ENCODE measurements around the gene FBN1. TPM values are rescaled to one million over a fixed set of nuclear protein-coding genes. Genes with fewer than 3 reads are reported as not detected.

FBN1 gene
- total RNA-seq, 1 donor from 2014 or later: 0.80 TPM

GRCh38 chr15:48603123-48603500 is 42.4 kb downstream of the FBN1 start:
- intact Hi-C loops (cut with micrococcal nuclease): no loop called here
- Mint-ChIP-seq H3K4me1 (ENCODE audit: low read depth) (no peaks in the 10 kb centered on the region), H3K36me3 (ENCODE audit: low read depth) (no peaks in the 10 kb centered on the region), H3K27me3 (ENCODE audit: low read depth) (peaks cover 5% of the 10 kb centered on the region), H3K27ac (no peak overlapping the region), H3K4me3 (ENCODE audit: low read depth) (no peak overlapping the region), H3K9me3 (no peaks in the 10 kb centered on the region)
- DNase-seq (ENCODE audit: low spot score): no peak

GRCh38 chr15:48602358-48603122 is 43.0 kb downstream of the FBN1 start:
- H3K27me3 Mint-ChIP-seq (ENCODE audit: low read depth): peaks cover 5% of the 10 kb centered on the region
- no peaks in the 10 kb centered on the region for H3K9me3 Mint-ChIP-seq
- no peaks in the 10 kb centered on the region for H3K4me1 Mint-ChIP-seq (ENCODE audit: low read depth)
- DNase-seq (ENCODE audit: low spot score): no peak
- no peak overlapping the region for H3K27ac Mint-ChIP-seq
- H3K4me3 Mint-ChIP-seq (ENCODE audit: low read depth): no peak overlapping the region
- no peaks in the 10 kb centered on the region for H3K36me3 Mint-ChIP-seq (ENCODE audit: low read depth)
- intact Hi-C loops (cut with micrococcal nuclease): no loop called here

GRCh38 chr15:48601095-48601494 is 44.4 kb downstream of the FBN1 start:
- Mint-ChIP-seq H3K4me1 (ENCODE audit: low read depth) (no peaks in the 10 kb centered on the region), H3K9me3 (no peaks in the 10 kb centered on the region)
- DNase-seq (ENCODE audit: low spot score): no peak

GRCh38 chr15:48596841-48597240 is 48.7 kb downstream of the FBN1 start:
- Mint-ChIP-seq H3K36me3 (ENCODE audit: low read depth) (no peaks in the 10 kb centered on the region), H3K9me3 (no peaks in the 10 kb centered on the region), H3K4me1 (ENCODE audit: low read depth) (peaks cover 3% of the 10 kb centered on the region), H3K27me3 (ENCODE audit: low read depth) (peaks cover 5% of the 10 kb centered on the region), H3K27ac (no peak overlapping the region), H3K4me3 (ENCODE audit: low read depth) (no peak overlapping the region)
- DNase-seq (ENCODE audit: low spot score): no peak
- intact Hi-C loops (cut with micrococcal nuclease): no loop called here

More at GRCh38 chr15:48601095-48601494, 44.4 kb downstream of the FBN1 start:
- intact Hi-C loops (cut with micrococcal nuclease): no loop called here
- Mint-ChIP-seq H3K36me3 (ENCODE audit: low read depth) (no peaks in the 10 kb centered on the region), H3K27ac (no peak overlapping the region), H3K27me3 (ENCODE audit: low read depth) (peaks cover 5% of the 10 kb centered on the region), H3K4me3 (ENCODE audit: low read depth) (no peak overlapping the region)

GRCh38 chr15:48596415-48596814 is 49.1 kb downstream of the FBN1 start:
- peaks cover 4% of the 10 kb centered on the region for H3K27me3 Mint-ChIP-seq (ENCODE audit: low read depth)

GRCh38 chr15:48595981-48596380 is 49.5 kb downstream of the FBN1 start:
- no peak for DNase-seq (ENCODE audit: low spot score)
- no peaks in the 10 kb centered on the region for H3K9me3 Mint-ChIP-seq
- no peak overlapping the region for H3K27ac Mint-ChIP-seq
- H3K27me3 Mint-ChIP-seq (ENCODE audit: low read depth): peaks cover 4% of the 10 kb centered on the region
- H3K4me1 Mint-ChIP-seq (ENCODE audit: low read depth): peaks cover 3% of the 10 kb centered on the region
- H3K4me3 Mint-ChIP-seq (ENCODE audit: low read depth): no peak overlapping the region
- intact Hi-C loops (cut with micrococcal nuclease): no loop called here
- H3K36me3 Mint-ChIP-seq (ENCODE audit: low read depth): no peaks in the 10 kb centered on the region

More at GRCh38 chr15:48596415-48596814, 49.1 kb downstream of the FBN1 start:
- Mint-ChIP-seq H3K4me1 (ENCODE audit: low read depth) (peaks cover 3% of the 10 kb centered on the region), H3K27ac (no peak overlapping the region), H3K9me3 (no peaks in the 10 kb centered on the region), H3K36me3 (ENCODE audit: low read depth) (no peaks in the 10 kb centered on the region), H3K4me3 (ENCODE audit: low read depth) (no peak overlapping the region)
- intact Hi-C loops (cut with micrococcal nuclease): no loop called here
- no peak for DNase-seq (ENCODE audit: low spot score)

- no peak overlapping the region for H3K27ac Mint-ChIP-seq
- no peaks in the 10 kb centered on the region for H3K36me3 Mint-ChIP-seq (ENCODE audit: low read depth)
- H3K4me3 Mint-ChIP-seq (ENCODE audit: low read depth): no peak overlapping the region
- intact Hi-C loops (cut with micrococcal nuclease): no loop called here
- no peaks in the 10 kb centered on the region for H3K9me3 Mint-ChIP-seq
- no peak for DNase-seq (ENCODE audit: low spot score)
- peaks cover 4% of the 10 kb centered on the region for H3K27me3 Mint-ChIP-seq (ENCODE audit: low read depth)
- H3K4me1 Mint-ChIP-seq (ENCODE audit: low read depth): peaks cover 3% of the 10 kb centered on the region
These were observed 52.6 kb downstream of the FBN1 start for GRCh38 chr15:48592933-48593332.

GRCh38 chr15:48592221-48592731 is 53.2 kb downstream of the FBN1 start:
- H3K36me3 Mint-ChIP-seq (ENCODE audit: low read depth): no peaks in the 10 kb centered on the region
- H3K9me3 Mint-ChIP-seq: no peaks in the 10 kb centered on the region
- H3K4me1 Mint-ChIP-seq (ENCODE audit: low read depth): peaks cover 3% of the 10 kb centered on the region
- no peak for DNase-seq (ENCODE audit: low spot score)
- H3K27me3 Mint-ChIP-seq (ENCODE audit: low read depth): peaks cover 6% of the 10 kb centered on the region
- H3K27ac Mint-ChIP-seq: no peak overlapping the region
- no peak overlapping the region for H3K4me3 Mint-ChIP-seq (ENCODE audit: low read depth)
- intact Hi-C loops (cut with micrococcal nuclease): no loop called here

GRCh38 chr15:48590723-48591122 is 54.8 kb downstream of the FBN1 start:
- Mint-ChIP-seq H3K36me3 (ENCODE audit: low read depth) (no peaks in the 10 kb centered on the region), H3K9me3 (no peaks in the 10 kb centered on the region), H3K27me3 (ENCODE audit: low read depth) (peaks cover 6% of the 10 kb centered on the region), H3K27ac (no peak overlapping the region), H3K4me3 (ENCODE audit: low read depth) (no peak overlapping the region), H3K4me1 (ENCODE audit: low read depth) (peaks cover 3% of the 10 kb centered on the region)
- DNase-seq (ENCODE audit: low spot score): no peak
- intact Hi-C loops (cut with micrococcal nuclease): no loop called here

GRCh38 chr15:48584812-48585563 is 60.5 kb downstream of the FBN1 start:
- Mint-ChIP-seq H3K9me3 (no peaks in the 10 kb centered on the region), H3K27me3 (ENCODE audit: low read depth) (peaks cover 5% of the 10 kb centered on the region), H3K36me3 (ENCODE audit: low read depth) (no peaks in the 10 kb centered on the region), H3K4me1 (ENCODE audit: low read depth) (no peaks in the 10 kb centered on the region), H3K27ac (no peak overlapping the region), H3K4me3 (ENCODE audit: low read depth) (no peak overlapping the region)
- DNase-seq (ENCODE audit: low spot score): no peak
- intact Hi-C loops (cut with micrococcal nuclease): no loop called here

GRCh38 chr15:48584090-48584811 is 61.3 kb downstream of the FBN1 start:
- DNase-seq (ENCODE audit: low spot score): no peak
- Mint-ChIP-seq H3K36me3 (ENCODE audit: low read depth) (no peaks in the 10 kb centered on the region), H3K9me3 (no peaks in the 10 kb centered on the region), H3K27me3 (ENCODE audit: low read depth) (peaks cover 5% of the 10 kb centered on the region), H3K27ac (no peak overlapping the region), H3K4me1 (ENCODE audit: low read depth) (no peaks in the 10 kb centered on the region), H3K4me3 (ENCODE audit: low read depth) (no peak overlapping the region)
- intact Hi-C loops (cut with micrococcal nuclease): no loop called here

- Mint-ChIP-seq H3K4me1 (ENCODE audit: low read depth) (no peaks in the 10 kb centered on the region), H3K27me3 (ENCODE audit: low read depth) (peaks cover 5% of the 10 kb centered on the region), H3K36me3 (ENCODE audit: low read depth) (no peaks in the 10 kb centered on the region), H3K27ac (no peak overlapping the region), H3K4me3 (ENCODE audit: low read depth) (no peak overlapping the region), H3K9me3 (no peaks in the 10 kb centered on the region)
- intact Hi-C loops (cut with micrococcal nuclease): no loop called here
- no peak for DNase-seq (ENCODE audit: low spot score)
These were observed 62.9 kb downstream of the FBN1 start for GRCh38 chr15:48582452-48583247.
